ENCODE measurements around the gene SH3GL1.

SH3GL1 gene

GRCh38 chr19:4316956-4317355 is 83.4 kb downstream of the SH3GL1 start:
- H3K9me3 ChIP-seq (ENCODE audit: insufficient read depth, low read length, severe bottlenecking): no peaks in the 10 kb centered on the region
- H3K36me3 ChIP-seq (ENCODE audit: insufficient read depth, low read length): no peaks in the 10 kb centered on the region
- no peaks in the 10 kb centered on the region for H3K4me1 ChIP-seq (ENCODE audit: insufficient read depth, low read length)
- H3K9ac ChIP-seq (ENCODE audit: low read depth, low read length): no peak overlapping the region
- H3K4me3 ChIP-seq (ENCODE audit: low read depth in 1 of 2, low read length in 2 of 2): no peak overlapping the region
- no peak for ATAC-seq (ENCODE audit: insufficient read depth, low read depth)
- no peak overlapping the region for H2AFZ ChIP-seq (ENCODE audit: low read depth, low read length)
- H3K79me2 ChIP-seq (ENCODE audit: insufficient read depth, low read length): no peaks in the 10 kb centered on the region
- no peaks in the 10 kb centered on the region for H3K27me3 ChIP-seq (ENCODE audit: insufficient read depth, low read length, poor library complexity)
- no peak overlapping the region for H3K4me2 ChIP-seq (ENCODE audit: insufficient read depth, low read length)
- H3K27ac ChIP-seq (ENCODE audit: low read length): no peak overlapping the region
- no peaks in the 10 kb centered on the region for H4K20me1 ChIP-seq (ENCODE audit: insufficient read depth, low read length)
- TF ChIP-seq CTCF (IDR thresholded peaks at IDR 0.05; ENCODE audit: borderline replicate concordance, extremely low read depth, low read length, poor library complexity, severe bottlenecking): no peak
- TF ChIP-seq EZH2 (IDR thresholded peaks at IDR 0.05; ENCODE audit: borderline replicate concordance, low read depth, low read length, severe bottlenecking): no peak
- no peak for DNase-seq

- no peak overlapping the region for H3K4me3 ChIP-seq (ENCODE audit: low read depth in 1 of 2, low read length in 2 of 2)
- H3K27me3 ChIP-seq (ENCODE audit: insufficient read depth, low read length, poor library complexity): no peaks in the 10 kb centered on the region
- no peaks in the 10 kb centered on the region for H4K20me1 ChIP-seq (ENCODE audit: insufficient read depth, low read length)
- H3K9me3 ChIP-seq (ENCODE audit: insufficient read depth, low read length, severe bottlenecking): no peaks in the 10 kb centered on the region
- no peaks in the 10 kb centered on the region for H3K4me1 ChIP-seq (ENCODE audit: insufficient read depth, low read length)
- ATAC-seq (ENCODE audit: insufficient read depth, low read depth): no peak
- no peak for DNase-seq
- no peaks in the 10 kb centered on the region for H3K36me3 ChIP-seq (ENCODE audit: insufficient read depth, low read length)
- no peak for TF ChIP-seq EZH2 (IDR thresholded peaks at IDR 0.05; ENCODE audit: borderline replicate concordance, low read depth, low read length, severe bottlenecking)
- TF ChIP-seq CTCF (IDR thresholded peaks at IDR 0.05; ENCODE audit: borderline replicate concordance, extremely low read depth, low read length, poor library complexity, severe bottlenecking): no peak
- no peak overlapping the region for H3K27ac ChIP-seq (ENCODE audit: low read length)
- no peak overlapping the region for H3K4me2 ChIP-seq (ENCODE audit: insufficient read depth, low read length)
- H2AFZ ChIP-seq (ENCODE audit: low read depth, low read length): no peak overlapping the region
- H3K9ac ChIP-seq (ENCODE audit: low read depth, low read length): no peak overlapping the region
- H3K79me2 ChIP-seq (ENCODE audit: insufficient read depth, low read length): no peaks in the 10 kb centered on the region
Observed at GRCh38 chr19:4313847-4314490, 86.4 kb downstream of the SH3GL1 start.

Measured in DND-41 (cell line).